OCI-LY1 (cell line): ENCODE results near the gene MTHFSD.

ENCODE experiments used
- EZH2 ChIP-seq: fragments of 200-600 bp; sonication (generic), shearing (Covaris generic); IDR thresholded peaks from 2 replicates; pipeline ENCODE4 v1.8.0; 2017; ENCODE audit warnings: borderline replicate concordance, mixed run types, mild to moderate bottlenecking, antibody characterized with exemption, low read length, moderate library complexity, mixed read lengths
- TF ChIP-seq, protein P1 (sequence below): fragments of 200-600 bp; sonication (generic), shearing (Covaris generic); IDR thresholded peaks from 2 replicates; pipeline ENCODE4 v1.5.1; 2017; ENCODE audit warnings: mild to moderate bottlenecking, antibody characterized with exemption, low read length, moderate library complexity, mixed read lengths

DNA sequence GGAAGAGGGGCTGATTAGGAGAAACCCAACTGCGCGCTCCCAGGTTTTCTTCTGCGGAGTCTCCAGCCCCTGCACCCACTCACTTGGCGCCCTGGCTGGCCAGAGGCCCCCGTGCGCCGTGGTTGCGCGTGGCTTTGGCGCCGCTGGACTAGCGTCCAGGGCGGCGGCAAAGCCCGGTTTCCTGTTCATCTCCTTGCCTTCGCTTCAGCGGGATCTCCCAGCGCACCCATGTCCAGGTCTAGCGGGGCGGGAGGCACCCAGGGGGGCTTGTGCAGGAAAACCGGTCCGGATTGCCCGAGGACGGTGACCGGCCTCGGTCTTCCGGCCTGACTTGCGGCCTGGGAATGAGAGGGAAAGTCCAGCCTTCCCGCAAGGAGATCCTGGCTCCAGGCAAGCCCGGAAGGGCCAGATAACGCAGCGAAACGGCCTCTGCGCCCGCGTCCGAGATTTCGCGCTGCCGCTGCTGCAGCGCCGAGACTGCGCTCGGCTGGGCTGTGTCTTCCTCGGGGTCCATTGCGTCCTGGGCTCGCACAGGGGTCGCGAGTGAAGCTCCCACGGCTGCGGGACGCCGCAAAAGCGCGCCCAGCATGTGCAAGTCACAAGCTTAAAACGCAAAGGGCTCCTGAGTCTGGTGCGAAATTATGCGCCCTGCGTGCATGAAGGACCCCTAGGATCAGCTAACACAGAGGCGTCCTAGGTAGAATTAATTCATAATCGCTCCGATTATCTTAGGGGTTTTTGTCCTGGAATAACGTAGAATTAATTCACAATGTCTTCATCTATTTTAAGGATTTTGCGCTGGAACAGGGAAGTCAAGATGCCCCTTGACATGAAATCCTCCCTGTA lies 39.0 kb downstream of the MTHFSD start:
- TF ChIP-seq, protein P1, sequence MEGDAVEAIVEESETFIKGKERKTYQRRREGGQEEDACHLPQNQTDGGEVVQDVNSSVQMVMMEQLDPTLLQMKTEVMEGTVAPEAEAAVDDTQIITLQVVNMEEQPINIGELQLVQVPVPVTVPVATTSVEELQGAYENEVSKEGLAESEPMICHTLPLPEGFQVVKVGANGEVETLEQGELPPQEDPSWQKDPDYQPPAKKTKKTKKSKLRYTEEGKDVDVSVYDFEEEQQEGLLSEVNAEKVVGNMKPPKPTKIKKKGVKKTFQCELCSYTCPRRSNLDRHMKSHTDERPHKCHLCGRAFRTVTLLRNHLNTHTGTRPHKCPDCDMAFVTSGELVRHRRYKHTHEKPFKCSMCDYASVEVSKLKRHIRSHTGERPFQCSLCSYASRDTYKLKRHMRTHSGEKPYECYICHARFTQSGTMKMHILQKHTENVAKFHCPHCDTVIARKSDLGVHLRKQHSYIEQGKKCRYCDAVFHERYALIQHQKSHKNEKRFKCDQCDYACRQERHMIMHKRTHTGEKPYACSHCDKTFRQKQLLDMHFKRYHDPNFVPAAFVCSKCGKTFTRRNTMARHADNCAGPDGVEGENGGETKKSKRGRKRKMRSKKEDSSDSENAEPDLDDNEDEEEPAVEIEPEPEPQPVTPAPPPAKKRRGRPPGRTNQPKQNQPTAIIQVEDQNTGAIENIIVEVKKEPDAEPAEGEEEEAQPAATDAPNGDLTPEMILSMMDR: no peak
- TF ChIP-seq EZH2: no peak
